Daoy (cell line): ENCODE measurements around the gene EPB41L5. TPM values are rescaled to one million over a fixed set of nuclear protein-coding genes. Genes with fewer than 3 reads are reported as not detected.

ENCODE experiments used
- DNase-seq: peaks from one replicate; pipeline ENCODE4 v3.0.0-alpha.2; 2015; ENCODE audit warnings: low read depth
- total RNA-seq: library from RNA; depleted of rRNA; stranded (reverse); fragments of >200 nt; shearing (Covaris generic); gene quantifications from 2 replicates; pipeline ENCODE4 v1.2.3, GENCODE V29; 2014; rRNA removed

EPB41L5 gene
- total RNA-seq, 1 experiment from 2014 or later, result 6.4 TPM

DNA sequence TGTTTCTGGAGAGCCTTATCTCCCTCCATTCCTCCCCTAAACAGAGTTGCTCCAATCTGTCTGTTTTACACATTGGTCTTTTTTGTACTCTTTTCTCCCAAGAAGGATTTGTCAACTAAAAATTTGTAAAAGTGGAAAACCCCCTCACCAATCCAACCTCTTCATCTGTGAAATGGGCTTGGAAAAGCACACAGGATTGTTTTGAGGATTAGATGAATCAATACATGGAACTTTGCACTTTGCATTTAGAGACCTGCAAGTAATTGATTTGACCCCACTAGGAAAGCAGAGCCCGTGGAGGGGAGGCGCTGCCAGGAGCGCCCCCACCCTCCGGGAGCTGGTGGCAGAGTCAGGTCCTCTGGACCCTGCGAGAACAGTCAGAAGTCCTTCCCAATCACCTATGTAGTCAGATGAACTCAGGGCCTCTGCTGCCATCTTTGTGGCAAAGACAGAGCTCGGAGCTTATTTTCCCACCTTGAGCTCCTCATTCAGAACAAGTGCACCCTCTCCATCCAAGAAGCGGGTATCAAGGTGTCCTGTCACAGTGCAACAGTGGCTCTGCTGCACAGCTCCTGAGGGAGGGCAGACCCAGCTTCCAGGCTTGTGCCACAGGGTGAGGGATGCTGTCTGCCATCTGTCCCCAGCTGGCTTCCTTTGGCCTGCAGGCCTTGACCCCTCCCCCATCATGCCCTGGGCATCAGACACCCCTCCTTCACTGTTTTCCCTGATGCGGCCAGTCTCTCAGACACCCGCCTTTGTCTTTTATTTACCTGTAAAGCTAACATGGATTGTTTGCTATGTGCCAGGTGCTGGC is 212.1 kb downstream of the EPB41L5 start:
- no peak for DNase-seq

DNA sequence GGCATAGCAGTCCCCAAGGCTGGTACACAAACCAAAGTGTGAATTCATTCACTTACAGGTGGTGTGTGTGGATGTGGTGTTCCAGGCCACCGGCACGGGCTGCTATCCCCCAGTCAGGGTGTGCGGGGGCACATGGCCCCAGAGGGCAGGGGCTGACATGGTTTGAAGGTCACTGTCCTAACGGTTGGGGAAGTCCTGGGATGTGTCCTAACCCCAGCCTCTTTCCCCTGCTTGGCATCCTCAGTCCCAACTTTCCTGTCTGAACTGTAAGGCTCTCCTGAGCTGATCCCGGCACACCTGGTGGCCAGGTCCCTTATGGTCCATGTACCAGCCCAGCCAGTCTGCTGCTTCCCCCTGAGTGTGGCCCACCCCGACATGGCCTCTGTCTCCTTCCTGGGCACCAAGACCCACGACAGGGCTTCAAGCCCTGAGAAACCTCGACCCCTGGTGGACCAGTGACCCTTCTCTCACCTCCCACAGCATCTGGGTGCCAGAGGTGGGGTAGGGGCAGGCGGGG is 212.7 kb downstream of the EPB41L5 start:
- DNase-seq, result no peak

DNA sequence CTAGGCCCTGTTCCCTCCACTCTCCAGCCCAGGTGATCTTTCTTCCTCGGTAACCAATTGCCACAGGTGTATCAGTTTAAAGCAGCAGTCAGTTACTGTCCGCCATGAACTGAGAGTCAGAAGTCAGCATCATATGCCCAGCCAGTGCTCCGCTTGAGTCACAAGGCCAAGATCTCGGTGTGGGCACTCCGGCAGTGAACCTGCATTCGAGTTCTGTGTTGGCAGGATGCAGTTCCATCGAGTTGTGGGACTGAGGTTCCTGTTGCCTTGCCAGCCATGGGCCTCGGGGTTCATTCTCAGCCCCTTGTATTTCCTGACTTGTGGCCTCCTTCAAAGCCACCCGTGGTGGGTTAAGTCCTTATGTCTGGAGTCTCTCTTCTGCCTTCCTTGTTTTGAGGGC is 213.4 kb downstream of the EPB41L5 start:
- no peak for DNase-seq

DNA sequence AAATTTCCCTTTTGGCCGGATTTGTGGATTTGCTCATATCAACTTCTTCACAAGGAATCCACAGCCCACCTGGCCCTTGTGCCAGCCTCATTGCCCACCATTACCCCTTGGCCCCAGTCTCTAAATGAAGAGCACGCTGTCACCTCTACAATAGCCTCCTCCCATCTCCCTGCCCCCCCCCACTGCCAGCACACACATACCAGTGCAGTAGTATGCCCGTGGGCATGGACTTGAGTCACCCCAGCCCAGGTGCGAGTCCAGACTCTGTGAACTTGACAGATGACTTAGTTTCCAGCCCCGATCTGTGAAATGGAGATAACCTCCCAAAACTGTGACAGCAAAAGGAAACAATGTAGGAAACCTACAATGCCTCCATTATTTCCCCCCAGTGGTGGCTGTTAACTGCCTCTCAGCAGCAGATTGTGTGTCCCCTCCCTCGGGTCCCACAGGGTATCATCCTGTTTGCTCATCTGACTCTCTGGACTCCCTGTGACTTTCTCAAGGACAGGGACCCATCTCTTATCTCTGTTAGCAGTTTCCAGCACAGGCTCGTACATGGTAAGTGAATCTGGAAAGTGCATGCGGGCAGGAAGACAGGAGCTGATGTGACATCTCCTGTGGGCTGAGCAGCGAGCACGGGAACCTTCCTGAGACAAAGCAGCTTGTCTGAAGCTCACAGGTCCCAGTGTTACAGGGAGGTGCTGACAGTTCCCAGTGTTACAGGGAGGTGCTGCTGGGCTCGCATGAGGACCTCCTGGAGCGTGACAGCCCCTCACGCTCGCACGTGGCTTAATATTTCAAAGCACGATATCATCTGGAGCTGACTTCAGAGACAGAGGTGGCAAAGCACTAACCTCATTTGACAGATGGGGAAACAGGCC is 214.5 kb downstream of the EPB41L5 start:
- no peak for DNase-seq

DNA sequence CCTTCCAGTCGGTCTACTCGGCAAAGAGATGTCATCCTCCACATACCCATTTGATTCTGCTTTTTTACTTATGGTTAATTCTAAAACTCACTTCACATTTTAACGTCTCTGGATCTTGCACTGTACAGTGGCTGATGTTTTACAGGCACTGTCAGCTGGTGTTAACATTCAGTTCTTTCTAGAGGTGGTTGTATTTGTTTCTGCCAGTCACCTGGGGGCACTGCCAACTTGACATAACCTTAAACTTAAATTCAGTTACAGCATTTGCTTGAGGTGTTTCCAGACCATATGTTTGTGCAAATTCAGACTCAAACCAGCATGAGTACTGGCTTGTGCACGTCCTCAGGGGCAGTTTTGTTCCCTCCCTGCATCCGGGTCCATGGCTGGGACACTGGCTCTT is 215.6 kb downstream of the EPB41L5 start:
- DNase-seq, result no peak

Other genes with a start within 250 kb of the EPB41L5 start
- gene TMEM185B, start 210.3 kb downstream of the EPB41L5 start, total RNA-seq, result 23.7 and 23.8 TPM in 2 replicates
- gene RALB, start 239.8 kb downstream of the EPB41L5 start, total RNA-seq, result 37.7 and 39.5 TPM in 2 replicates